K562 (cell line): ENCODE results near the gene SYT3. TPM values are rescaled to one million over a fixed set of nuclear protein-coding genes. Genes with fewer than 3 reads are reported as not detected.

Experiments
- EHMT2 ChIP-seq: fragments of 450-650 bp; IDR thresholded peaks from 2 replicates; pipeline ENCODE4 v1.6.1; 2018; ENCODE audit warnings: antibody characterized with exemption
- ELF4 ChIP-seq: fragments of 450-650 bp; formaldehyde crosslinking; IDR thresholded peaks from 2 replicates; pipeline ENCODE4 v1.4.0; 2022; ENCODE audit warnings: missing genetic modification characterization
- ESRRA ChIP-seq: fragments of 450-650 bp; IDR thresholded peaks from 2 replicates; pipeline ENCODE4 v1.6.1; 2014; ENCODE audit warnings: low read depth, mild to moderate bottlenecking, moderate library complexity, borderline replicate concordance
- MXI1 ChIP-seq: IDR thresholded peaks from 2 replicates; pipeline ENCODE4 v1.6.1; 2011; ENCODE audit warnings: low read depth, mild to moderate bottlenecking, improper control_type of control experiment, low read length
- NEUROD1 ChIP-seq: fragments of 150-350 bp; IDR thresholded peaks from 2 replicates; pipeline ENCODE4 v1.6.1; 2014; ENCODE audit warnings: borderline replicate concordance, low read length, low read depth; ENCODE audit not compliant: partially characterized antibody
- PHB ChIP-seq: fragments of 250-450 bp; sonication (Bioruptor Pico); IDR thresholded peaks from 2 replicates; pipeline ENCODE4 v1.5.0; 2021
- RAD21 ChIP-seq, 2 experiments: fragments of 250-450 bp in 1 of 2; fragments of 450-650 bp in 1 of 2; sonication (Bioruptor Pico) in 1 of 2; formaldehyde crosslinking in 1 of 2; IDR thresholded peaks in 1 of 2; conservative IDR thresholded peaks in 1 of 2; 2 replicates each; pipeline versions ENCODE4 v1.4.0 to v1.8.0; 2020 to 2022; ENCODE audit warnings: mild to moderate bottlenecking in 2 of 2, moderate library complexity in 1 of 2
- ZC3H11A ChIP-seq: IDR thresholded peaks from 2 replicates; pipeline ENCODE4 v1.6.1; 2012; ENCODE audit warnings: low read depth, low read length, improper control_type of control experiment
- ZNF134 ChIP-seq: fragments of 250-450 bp; sonication (Bioruptor Pico); conservative IDR thresholded peaks from 2 replicates; pipeline ENCODE4 v1.4.0; 2020
- ZNF589 ChIP-seq: fragments of 200-800 bp; sonication (Bioruptor generic); IDR thresholded peaks from 2 replicates; pipeline ENCODE4 v1.6.1; 2016; ENCODE audit warnings: low read depth, missing genetic modification characterization, missing compliant biosample characterization
- polyA plus RNA-seq, 8 experiments: library from polyadenylated mRNA; depleted of rRNA in 4 of 8; stranded (reverse) in 5 of 8; unstranded in 3 of 8; fragments of >200 nt; fragmentation: Nextera tagmentation in 2 of 8; fragmentation: Illumina TruSeq in 1 of 8; extraction: Ambion mirVana in 2 of 8; extraction: Trizol in 1 of 8; gene quantifications; 2 replicates each; pipeline versions ENCODE4 v1.2.1 to v1.2.3, GENCODE V29; 2011 to 2014; ENCODE audit warnings: inconsistent platforms in 1 of 8, missing spikeins in 1 of 8
- total RNA-seq, 7 experiments: library from RNA; depleted of rRNA in 6 of 7; stranded (reverse); fragments of >200 nt in 6 of 7; fragmentation: Illumina TruSeq in 2 of 7; extraction: Trizol in 2 of 7; gene quantifications; 2 replicates each; pipeline versions ENCODE4 v1.2.1 to v1.2.3, GENCODE V29; 2011 to 2021; ENCODE audit warnings: low replicate concordance in 1 of 7
- TF ChIP-seq, protein P1 (sequence below): sonication (generic); formaldehyde crosslinking; IDR thresholded peaks from 2 replicates; pipeline ENCODE4 v1.8.1; 2022; ENCODE audit warnings: missing genetic modification reagents
- TF ChIP-seq, protein P2 (sequence below): fragments of 450-650 bp; IDR thresholded peaks from 2 replicates; pipeline ENCODE4 v1.6.1; 2016; ENCODE audit warnings: mild to moderate bottlenecking, moderate library complexity

Gene SYT3
- total and polyA plus RNA-seq, 9 of the 15 experiments (the other 6 are each of a cell fraction or from before 2014, with no cell fraction given), result 0.36 to 2.0 (median 0.54) TPM; not detected in 2

DNA sequence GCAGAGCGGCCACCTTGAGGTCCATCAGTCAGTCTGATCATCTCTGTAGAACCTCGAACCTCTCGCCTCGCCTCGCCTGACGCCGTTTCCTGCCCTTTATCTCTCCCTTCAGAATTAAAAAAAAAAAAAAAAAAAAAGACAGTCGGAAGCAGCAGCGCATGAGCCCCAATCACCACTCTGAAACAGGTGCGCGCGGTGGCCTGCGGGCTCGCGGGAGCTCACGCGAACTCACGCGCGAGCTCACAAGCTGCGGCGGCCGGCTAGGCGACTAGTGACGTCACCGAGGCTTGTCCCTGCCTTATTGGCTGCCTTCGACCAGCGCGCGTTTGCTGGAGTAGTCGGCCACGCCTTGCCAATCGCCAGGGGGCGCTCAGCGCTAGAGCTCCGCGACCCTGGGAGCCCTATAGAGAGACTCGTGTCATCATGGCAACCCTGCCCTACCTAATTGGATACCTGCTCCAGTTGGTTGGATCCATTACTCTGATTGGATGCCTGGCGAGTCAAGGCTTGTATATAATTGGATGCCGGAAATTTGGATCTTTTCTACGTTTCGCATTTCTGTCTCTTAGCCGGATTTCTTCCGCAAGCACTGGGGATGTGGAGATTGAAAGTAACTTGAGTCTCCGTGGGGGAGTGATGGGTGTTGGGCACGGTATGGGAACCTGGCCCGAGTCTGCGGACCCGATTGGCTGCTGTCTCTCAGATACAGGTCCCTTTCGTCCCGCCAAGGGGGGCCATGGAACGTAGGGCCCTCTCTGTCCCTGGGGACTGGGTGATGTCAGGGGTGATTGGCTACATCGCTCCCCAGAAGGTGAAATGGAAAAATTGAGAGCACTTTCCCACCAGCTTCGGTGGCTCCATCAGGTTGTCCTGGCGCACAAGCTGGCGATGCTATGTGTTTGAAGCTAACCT, 31.6 kb downstream of the SYT3 start (continued):
- peak; percentile 90 to 92 for TF ChIP-seq RAD21 (CRISPR knock-in tag; conservative IDR thresholded peaks at IDR 0.05 in 1 of 2, IDR thresholded peaks at IDR 0.05 in 1 of 2)
- no peak for TF ChIP-seq MXI1
- TF ChIP-seq, protein P1, sequence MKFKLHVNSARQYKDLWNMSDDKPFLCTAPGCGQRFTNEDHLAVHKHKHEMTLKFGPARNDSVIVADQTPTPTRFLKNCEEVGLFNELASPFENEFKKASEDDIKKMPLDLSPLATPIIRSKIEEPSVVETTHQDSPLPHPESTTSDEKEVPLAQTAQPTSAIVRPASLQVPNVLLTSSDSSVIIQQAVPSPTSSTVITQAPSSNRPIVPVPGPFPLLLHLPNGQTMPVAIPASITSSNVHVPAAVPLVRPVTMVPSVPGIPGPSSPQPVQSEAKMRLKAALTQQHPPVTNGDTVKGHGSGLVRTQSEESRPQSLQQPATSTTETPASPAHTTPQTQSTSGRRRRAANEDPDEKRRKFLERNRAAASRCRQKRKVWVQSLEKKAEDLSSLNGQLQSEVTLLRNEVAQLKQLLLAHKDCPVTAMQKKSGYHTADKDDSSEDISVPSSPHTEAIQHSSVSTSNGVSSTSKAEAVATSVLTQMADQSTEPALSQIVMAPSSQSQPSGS (CRISPR knock-in tag), result peak; percentile 50; the same call in 1 of the 2 replicates
- TF ChIP-seq, protein P2, sequence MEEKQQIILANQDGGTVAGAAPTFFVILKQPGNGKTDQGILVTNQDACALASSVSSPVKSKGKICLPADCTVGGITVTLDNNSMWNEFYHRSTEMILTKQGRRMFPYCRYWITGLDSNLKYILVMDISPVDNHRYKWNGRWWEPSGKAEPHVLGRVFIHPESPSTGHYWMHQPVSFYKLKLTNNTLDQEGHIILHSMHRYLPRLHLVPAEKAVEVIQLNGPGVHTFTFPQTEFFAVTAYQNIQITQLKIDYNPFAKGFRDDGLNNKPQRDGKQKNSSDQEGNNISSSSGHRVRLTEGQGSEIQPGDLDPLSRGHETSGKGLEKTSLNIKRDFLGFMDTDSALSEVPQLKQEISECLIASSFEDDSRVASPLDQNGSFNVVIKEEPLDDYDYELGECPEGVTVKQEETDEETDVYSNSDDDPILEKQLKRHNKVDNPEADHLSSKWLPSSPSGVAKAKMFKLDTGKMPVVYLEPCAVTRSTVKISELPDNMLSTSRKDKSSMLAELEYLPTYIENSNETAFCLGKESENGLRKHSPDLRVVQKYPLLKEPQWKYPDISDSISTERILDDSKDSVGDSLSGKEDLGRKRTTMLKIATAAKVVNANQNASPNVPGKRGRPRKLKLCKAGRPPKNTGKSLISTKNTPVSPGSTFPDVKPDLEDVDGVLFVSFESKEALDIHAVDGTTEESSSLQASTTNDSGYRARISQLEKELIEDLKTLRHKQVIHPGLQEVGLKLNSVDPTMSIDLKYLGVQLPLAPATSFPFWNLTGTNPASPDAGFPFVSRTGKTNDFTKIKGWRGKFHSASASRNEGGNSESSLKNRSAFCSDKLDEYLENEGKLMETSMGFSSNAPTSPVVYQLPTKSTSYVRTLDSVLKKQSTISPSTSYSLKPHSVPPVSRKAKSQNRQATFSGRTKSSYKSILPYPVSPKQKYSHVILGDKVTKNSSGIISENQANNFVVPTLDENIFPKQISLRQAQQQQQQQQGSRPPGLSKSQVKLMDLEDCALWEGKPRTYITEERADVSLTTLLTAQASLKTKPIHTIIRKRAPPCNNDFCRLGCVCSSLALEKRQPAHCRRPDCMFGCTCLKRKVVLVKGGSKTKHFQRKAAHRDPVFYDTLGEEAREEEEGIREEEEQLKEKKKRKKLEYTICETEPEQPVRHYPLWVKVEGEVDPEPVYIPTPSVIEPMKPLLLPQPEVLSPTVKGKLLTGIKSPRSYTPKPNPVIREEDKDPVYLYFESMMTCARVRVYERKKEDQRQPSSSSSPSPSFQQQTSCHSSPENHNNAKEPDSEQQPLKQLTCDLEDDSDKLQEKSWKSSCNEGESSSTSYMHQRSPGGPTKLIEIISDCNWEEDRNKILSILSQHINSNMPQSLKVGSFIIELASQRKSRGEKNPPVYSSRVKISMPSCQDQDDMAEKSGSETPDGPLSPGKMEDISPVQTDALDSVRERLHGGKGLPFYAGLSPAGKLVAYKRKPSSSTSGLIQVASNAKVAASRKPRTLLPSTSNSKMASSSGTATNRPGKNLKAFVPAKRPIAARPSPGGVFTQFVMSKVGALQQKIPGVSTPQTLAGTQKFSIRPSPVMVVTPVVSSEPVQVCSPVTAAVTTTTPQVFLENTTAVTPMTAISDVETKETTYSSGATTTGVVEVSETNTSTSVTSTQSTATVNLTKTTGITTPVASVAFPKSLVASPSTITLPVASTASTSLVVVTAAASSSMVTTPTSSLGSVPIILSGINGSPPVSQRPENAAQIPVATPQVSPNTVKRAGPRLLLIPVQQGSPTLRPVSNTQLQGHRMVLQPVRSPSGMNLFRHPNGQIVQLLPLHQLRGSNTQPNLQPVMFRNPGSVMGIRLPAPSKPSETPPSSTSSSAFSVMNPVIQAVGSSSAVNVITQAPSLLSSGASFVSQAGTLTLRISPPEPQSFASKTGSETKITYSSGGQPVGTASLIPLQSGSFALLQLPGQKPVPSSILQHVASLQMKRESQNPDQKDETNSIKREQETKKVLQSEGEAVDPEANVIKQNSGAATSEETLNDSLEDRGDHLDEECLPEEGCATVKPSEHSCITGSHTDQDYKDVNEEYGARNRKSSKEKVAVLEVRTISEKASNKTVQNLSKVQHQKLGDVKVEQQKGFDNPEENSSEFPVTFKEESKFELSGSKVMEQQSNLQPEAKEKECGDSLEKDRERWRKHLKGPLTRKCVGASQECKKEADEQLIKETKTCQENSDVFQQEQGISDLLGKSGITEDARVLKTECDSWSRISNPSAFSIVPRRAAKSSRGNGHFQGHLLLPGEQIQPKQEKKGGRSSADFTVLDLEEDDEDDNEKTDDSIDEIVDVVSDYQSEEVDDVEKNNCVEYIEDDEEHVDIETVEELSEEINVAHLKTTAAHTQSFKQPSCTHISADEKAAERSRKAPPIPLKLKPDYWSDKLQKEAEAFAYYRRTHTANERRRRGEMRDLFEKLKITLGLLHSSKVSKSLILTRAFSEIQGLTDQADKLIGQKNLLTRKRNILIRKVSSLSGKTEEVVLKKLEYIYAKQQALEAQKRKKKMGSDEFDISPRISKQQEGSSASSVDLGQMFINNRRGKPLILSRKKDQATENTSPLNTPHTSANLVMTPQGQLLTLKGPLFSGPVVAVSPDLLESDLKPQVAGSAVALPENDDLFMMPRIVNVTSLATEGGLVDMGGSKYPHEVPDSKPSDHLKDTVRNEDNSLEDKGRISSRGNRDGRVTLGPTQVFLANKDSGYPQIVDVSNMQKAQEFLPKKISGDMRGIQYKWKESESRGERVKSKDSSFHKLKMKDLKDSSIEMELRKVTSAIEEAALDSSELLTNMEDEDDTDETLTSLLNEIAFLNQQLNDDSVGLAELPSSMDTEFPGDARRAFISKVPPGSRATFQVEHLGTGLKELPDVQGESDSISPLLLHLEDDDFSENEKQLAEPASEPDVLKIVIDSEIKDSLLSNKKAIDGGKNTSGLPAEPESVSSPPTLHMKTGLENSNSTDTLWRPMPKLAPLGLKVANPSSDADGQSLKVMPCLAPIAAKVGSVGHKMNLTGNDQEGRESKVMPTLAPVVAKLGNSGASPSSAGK, result peak; percentile 67
- no peak; the same call in 1 of the 2 replicates for TF ChIP-seq ZNF589 (CRISPR knock-in tag)
- TF ChIP-seq ZNF134 (CRISPR knock-in tag), result no peak
- peak; percentile 29; the same call in 1 of the 2 replicates for TF ChIP-seq ESRRA
- TF ChIP-seq PHB (CRISPR knock-in tag), result no peak
- TF ChIP-seq ELF4 (CRISPR knock-in tag), result no peak
- 0 out of 2 replicates have a peak, but pooled peaks have one; percentile 40 for TF ChIP-seq ZC3H11A
- TF ChIP-seq EHMT2, result no peak
- TF ChIP-seq NEUROD1, result peak; percentile 43
